SK-N-MC (cell line): Measurements from ENCODE around the gene TRIM73.
"Not testable (repeated sequence)": the region's sequence is repeated elsewhere in the genome, so short reads cannot be mapped to it uniquely, and the experiment has no call there.

ENCODE experiments used
- EZH2 ChIP-seq: fragments of 200-600 bp; sonication (generic); IDR thresholded peaks from one replicate; pipeline ENCODE4 v1.6.1; 2017; ENCODE audit warnings: antibody characterized with exemption
- POLR2AphosphoS5 ChIP-seq: IDR thresholded peaks from 2 replicates; pipeline ENCODE4 v1.6.1; 2012; ENCODE audit warnings: mild to moderate bottlenecking, low read depth, low read length, borderline replicate concordance

DNA sequence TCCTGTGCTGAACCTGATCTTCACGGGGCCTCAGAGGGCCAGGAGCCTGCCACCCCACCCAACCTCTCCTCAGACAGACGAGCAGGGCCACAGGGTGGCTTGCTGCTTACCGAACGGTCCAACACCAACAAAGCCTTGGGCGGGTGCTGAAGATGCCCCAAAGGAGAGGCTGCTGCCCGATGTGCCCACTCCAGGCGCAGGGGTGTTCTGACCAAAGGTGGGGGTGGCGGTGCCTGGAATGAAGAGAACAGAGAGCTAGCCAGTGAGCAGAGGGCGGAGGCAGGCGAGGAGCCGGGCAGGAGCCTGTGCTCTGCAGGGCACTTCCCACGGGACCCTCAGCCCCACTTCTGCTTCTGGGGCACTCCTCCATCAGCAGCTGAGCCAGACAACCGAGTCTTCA, 23.8 kb downstream of the TRIM73 start:
- not testable (repeated sequence) for TF ChIP-seq EZH2, POLR2AphosphoS5
